NCI-H2196 treated with DMSO at 0.1 percent for 48 hours (cell line): ENCODE results near the gene CERS5.

Experiments
- DNase-seq: peaks from one replicate; lab custom pipeline; 2025; ENCODE audit not compliant: unreplicated experiment; lab: John Stamatoyannopoulos, UW

CERS5 gene

GRCh38 chr12:50079771-50080170 lies 87.4 kb downstream of the CERS5 start:
- peak; percentile 10 for DNase-seq
